Neural progenitor cell (in vitro differentiated cells): ENCODE data around the gene TMEFF2.

Experiments used
- EZH2 ChIP-seq: fragments of 200-600 bp; sonication (generic); IDR thresholded peaks from 2 replicates; pipeline ENCODE4 v1.6.1; 2017; ENCODE audit warnings: antibody characterized with exemption, mild to moderate bottlenecking, moderate library complexity
- EZH2phosphoT487 ChIP-seq: fragments of 200-600 bp; sonication (generic); IDR thresholded peaks from 2 replicates; pipeline ENCODE4 v1.6.1; 2017; ENCODE audit warnings: antibody characterized with exemption
- TF ChIP-seq, protein P1 (sequence below): fragments of 200-600 bp; sonication (generic); IDR thresholded peaks from 2 replicates; pipeline ENCODE4 v1.5.1; 2017; ENCODE audit warnings: antibody characterized with exemption, mild to moderate bottlenecking

DNA sequence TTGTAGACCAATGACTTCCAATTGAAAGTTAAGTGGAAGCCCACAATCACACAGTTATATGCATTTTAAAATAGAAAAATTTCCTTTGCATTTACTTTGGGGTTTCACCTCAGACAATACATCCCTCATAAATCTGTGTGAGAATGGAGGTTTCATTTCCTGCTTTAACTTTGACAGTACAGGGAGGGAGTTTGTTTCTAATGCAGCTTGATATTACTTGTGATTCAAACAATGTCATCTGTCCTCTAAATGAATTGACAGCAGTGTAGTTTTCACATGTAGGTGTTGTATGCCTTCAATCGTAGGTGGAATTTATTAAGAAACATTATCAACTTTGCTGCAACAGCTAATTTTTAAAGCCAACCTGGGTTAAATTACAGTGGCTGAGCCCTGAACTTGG lies 75.2 kb downstream of the TMEFF2 start:
- TF ChIP-seq, protein P1, sequence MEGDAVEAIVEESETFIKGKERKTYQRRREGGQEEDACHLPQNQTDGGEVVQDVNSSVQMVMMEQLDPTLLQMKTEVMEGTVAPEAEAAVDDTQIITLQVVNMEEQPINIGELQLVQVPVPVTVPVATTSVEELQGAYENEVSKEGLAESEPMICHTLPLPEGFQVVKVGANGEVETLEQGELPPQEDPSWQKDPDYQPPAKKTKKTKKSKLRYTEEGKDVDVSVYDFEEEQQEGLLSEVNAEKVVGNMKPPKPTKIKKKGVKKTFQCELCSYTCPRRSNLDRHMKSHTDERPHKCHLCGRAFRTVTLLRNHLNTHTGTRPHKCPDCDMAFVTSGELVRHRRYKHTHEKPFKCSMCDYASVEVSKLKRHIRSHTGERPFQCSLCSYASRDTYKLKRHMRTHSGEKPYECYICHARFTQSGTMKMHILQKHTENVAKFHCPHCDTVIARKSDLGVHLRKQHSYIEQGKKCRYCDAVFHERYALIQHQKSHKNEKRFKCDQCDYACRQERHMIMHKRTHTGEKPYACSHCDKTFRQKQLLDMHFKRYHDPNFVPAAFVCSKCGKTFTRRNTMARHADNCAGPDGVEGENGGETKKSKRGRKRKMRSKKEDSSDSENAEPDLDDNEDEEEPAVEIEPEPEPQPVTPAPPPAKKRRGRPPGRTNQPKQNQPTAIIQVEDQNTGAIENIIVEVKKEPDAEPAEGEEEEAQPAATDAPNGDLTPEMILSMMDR, result no peak
- no peak for TF ChIP-seq EZH2phosphoT487
- no peak for TF ChIP-seq EZH2
